OCI-LY3 (cell line): ENCODE measurements around the gene GPATCH8.

Experiments used
- CTCF ChIP-seq: fragments of 200-600, 300-600 bp; sonication (generic); IDR thresholded peaks from 2 replicates; pipeline ENCODE4 v1.5.1; 2014; ENCODE audit warnings: antibody characterized with exemption, low read length, low read depth
- EZH2phosphoT487 ChIP-seq: fragments of 200-600 bp; shearing (Covaris generic); IDR thresholded peaks from 2 replicates; pipeline ENCODE4 v1.6.1; 2018; ENCODE audit warnings: antibody characterized with exemption, mixed run types, low read depth

- TF ChIP-seq CTCF (no peak), EZH2phosphoT487 (no peak)
These were observed 153.6 kb downstream of the GPATCH8 start for GRCh38 chr17:44349553-44350070.
